A204.1 (cell line): Measurements from ENCODE around the gene EXD3.
A peak's percentile ranks its signal among the peaks of the same experiment; 100 is the strongest.
"Not testable (repeated sequence)": the region's sequence is repeated elsewhere in the genome, so short reads cannot be mapped to it uniquely, and the experiment has no call there.

ENCODE experiments used
- FAIRE-seq: peaks from 2 replicates; lab custom pipeline; 2012; peaks lifted over from hg19 to GRCh38; lab: Jason Lieb, UNC

The EXD3 gene

GRCh38 chr9:137339908-137340462, 83.0 kb downstream of the EXD3 start:
- not testable (repeated sequence) for FAIRE-seq

- no peak for FAIRE-seq
These were observed 83.7 kb downstream of the EXD3 start for GRCh38 chr9:137339045-137339907.

DNA sequence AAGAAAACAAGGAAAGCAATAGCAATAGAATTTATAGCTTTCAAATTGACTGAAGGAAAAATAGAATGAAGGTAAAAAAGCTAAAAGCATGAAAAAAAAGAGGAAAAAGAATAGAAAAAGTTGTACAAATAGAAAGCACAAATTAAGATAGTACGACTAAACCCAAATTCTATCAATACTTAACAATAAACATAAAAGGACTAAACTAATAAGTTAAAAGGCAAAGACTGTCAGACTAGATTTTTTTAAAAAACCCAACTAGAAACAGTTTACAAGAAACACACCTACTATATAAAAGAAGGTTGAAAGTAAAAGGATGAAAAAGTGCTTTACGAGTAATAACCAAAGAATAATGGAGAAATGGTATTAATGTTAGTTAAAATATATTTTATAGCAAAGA, 86.2 kb downstream of the EXD3 start:
- no peak for FAIRE-seq

- no peak for FAIRE-seq
These were observed 89.8 kb downstream of the EXD3 start for GRCh38 chr9:137333016-137333671.

- FAIRE-seq = no peak
These were observed 91.0 kb downstream of the EXD3 start for GRCh38 chr9:137331929-137332328.

- FAIRE-seq = no peak
These were observed 92.3 kb downstream of the EXD3 start for GRCh38 chr9:137330689-137331088.

GRCh38 chr9:137329590-137329989, 93.4 kb downstream of the EXD3 start:
- not testable (repeated sequence) for FAIRE-seq

- FAIRE-seq = peak; percentile 100
These were observed 95.1 kb downstream of the EXD3 start for GRCh38 chr9:137327641-137328550.

- no peak for FAIRE-seq
These were observed 96.4 kb downstream of the EXD3 start for GRCh38 chr9:137326445-137327065.

GRCh38 chr9:137325799-137326198, 97.2 kb downstream of the EXD3 start:
- no peak for FAIRE-seq

DNA sequence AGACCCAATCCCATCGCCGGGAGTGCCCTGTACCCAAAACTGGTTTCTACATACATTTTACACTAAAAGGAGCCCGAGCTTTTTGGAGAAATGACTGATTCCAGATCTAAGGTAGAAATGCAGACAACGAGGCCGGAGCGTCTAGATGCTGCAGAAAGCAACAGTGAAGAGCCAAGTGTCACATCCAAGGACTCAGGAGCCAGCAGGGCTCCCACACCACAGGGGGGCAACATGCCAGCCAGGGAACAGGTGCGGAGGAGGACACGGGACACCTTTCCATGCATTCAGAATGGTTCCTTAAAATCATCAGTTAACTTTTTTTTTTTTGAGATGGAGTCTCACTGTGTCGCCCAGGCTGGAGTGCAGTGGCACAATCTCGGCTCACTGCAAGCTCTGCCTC, 97.8 kb downstream of the EXD3 start:
- FAIRE-seq = no peak

DNA sequence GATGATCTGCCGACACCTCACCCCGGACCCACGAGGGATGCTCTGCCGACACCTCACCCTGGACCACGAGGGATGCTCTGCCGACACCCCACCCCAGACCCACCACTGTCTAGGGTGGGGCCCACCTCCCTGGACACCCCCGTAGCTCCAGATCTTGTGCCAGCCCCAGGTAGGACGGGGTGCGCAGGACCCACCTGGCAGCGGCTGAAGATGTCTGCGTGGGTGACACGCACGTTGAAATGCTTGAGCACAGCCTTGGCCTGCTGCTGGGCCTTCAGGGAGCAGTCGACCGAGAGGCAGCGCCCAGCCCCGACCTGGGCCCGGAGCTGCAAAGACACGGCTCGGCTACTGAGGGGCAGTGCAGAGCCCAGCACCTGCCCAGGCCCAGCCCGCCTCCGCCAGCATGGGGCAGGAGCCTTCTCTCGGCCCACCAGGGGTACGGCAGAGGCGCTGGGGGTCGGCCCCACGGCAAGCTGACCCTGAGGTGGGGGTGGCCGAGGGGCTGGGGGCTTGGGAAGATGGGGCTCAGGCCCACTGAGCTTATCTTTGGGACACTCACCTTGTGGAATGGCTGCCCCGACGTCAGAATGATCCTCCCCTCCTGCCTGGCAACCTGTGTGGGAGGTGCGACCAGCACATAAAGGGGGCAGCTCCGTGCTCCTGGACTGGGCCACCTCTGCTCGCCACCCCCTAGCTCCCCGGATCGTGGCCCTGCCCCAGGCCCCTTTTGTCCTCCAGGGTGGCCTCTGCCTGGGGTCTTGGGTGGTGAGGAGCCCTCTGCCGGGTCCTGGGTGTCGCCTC, 99.2 kb downstream of the EXD3 start:
- FAIRE-seq = no peak

DNA sequence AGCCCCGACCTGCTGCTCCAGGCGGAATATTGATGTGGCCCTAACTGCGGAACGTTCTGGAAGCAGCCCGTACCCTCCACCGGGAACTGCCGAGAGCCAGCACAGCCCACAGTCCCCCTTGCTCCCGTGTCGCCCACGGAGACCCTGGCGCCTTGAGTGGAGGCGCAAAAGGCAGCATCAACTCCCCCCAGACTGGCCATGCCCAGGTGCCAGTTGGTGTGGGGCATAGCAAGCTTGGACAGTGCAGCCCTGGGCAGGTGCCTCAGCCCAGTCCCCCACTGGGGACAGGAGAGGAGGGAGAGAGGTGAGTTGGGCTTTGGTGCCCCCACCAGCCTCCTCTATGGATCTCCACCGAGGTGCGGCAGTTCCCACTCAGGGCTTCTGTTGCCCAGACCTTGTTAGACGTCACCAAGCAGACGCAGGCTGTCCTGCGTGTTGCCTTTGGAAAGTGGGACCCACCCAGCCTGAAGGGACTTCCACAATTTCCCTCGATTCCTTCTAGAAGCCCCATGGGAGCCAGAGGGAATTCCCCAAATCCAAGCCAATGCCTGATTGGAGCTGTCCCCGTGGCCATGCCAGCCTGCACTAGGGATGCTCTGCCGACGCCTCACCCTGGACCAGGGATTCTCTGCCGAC, 101.1 kb downstream of the EXD3 start:
- FAIRE-seq = no peak

DNA sequence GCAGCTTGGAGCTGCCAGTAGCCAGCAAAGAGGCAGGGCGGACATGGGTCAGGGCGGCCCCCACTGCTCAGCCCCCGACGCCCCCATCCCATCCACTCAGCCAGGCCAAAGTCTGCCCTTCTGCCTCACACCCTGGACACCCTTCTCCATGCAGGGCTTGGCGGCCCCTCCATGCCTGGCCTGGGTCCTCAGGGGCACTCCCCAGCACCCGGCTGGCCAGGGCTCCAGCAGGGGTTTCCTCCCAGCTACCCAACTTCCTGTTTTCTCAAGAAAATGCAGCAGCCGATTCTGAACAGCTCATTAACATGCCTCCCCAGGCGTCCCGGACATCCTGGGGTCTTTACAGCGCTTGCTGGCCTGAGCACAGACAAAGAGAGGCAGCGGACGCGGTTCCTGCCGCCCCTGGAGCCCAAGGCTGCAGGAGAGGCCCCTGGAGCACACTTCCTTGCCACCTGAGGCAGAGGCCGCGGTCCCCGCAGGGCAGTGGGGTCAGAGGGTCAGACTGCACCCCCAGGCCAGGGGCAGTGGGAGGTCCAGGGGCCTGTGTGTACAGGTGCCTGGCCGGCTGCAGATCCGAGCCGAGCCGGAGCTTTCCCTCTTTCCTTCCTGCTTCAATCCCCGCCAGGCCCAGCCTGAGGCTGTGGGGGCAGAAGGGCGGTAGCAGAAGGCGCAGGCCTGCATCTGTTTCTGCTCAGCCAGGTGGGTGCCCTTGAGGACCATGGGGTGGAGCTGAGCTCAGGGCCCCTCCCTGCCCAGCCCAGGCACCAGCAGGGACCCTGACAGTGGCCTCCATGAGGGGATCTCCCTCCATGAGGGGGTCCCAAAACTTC, 102.2 kb downstream of the EXD3 start:
- FAIRE-seq = no peak

DNA sequence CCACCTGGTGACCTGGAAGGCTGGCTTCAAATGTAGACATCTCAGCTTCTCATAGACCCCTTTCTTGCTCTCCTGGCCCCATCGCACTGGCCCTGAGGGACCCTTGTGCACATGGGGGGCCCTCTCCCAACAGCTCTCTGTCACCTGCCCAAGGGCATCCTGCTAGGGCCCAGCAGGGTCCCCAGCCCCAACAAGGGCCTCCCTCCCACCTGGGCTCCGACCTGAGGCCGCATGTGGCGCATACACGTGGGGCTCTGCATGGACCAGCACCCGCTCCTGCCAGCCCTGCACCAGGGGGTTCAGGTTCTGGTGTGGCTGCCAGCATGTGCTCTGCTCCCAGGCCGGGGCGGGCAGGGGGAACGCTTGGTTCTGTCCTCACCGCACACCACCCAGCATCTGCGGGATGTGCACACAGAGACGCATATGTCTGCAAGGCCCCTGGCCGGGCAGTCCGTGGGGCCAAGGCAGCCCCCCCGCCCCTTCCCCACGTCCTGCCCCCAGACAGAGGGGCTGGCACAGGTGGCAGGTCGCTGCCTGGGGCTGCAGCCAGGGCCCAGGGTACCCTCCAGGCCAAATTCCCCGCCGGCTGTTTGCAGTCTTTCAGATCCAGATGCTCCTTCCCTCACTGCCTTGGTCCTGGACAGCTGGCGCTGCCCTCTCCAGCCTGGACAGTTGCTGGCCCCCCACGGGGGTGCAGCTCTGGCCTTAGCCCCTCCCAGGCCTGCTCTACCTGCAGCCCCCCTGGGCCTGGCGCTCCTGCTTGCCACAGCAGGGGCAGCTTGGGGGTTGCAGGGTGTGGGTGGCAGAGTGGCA, 103.0 kb downstream of the EXD3 start:
- no peak for FAIRE-seq

GRCh38 chr9:137319011-137319738, 103.8 kb downstream of the EXD3 start:
- no peak for FAIRE-seq

DNA sequence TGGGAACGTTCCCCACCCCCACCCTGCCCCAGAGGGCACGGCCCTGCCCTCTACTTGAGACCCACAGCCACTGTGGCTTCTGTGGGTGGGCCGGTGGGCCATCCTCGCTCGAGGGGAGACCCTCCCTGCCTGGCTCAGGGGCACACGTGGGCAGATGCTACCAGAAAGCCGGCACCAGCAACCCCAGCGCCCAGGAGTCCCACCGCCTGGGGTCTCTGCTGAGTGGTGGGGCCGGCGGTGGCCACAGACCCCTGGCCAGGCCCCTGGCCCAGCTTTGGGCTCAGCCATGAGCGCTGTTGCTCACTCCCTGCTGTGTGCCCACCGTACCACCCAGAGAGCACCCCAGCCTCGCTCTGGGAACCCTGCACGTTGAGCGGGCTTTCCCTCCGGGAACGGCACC, 104.4 kb downstream of the EXD3 start:
- FAIRE-seq = no peak
